HepG2 (cell line): ENCODE results near the gene IFNLR1. TPM values are rescaled to one million over a fixed set of nuclear protein-coding genes. Genes with fewer than 3 reads are reported as not detected.

Source experiments
- ATAC-seq: fragments of 200-7000 bp; cut with Tn5 transposase; 3 replicates; pipeline ENCODE4 v1.9.1; 2020; ENCODE audit warnings: mild to moderate bottlenecking, moderate library complexity
- BruUV-seq: library from RNA; stranded (reverse); fragments of 400-500 nt; replicated peaks from 2 replicates; lab custom pipeline; 2021; lab: Mats Ljungman, UMichigan
- CTCF ChIA-PET: fragments of 300-600 bp; formaldehyde crosslinking; extraction: SDS; loops from one replicate; lab custom pipeline; 2021; ENCODE audit warnings: low total read pairs, inconsistent platforms, low intra/inter-chr PET ratio; lab: Yijun Ruan, JAX
- POLR2A ChIA-PET: fragments of 350-600 bp; sonication (Branson Sonifier 250); formaldehyde crosslinking; loops from one replicate; lab custom pipeline; 2020; ENCODE audit warnings: antibody characterized with exemption, inconsistent platforms; lab: Yijun Ruan, JAX
- DNase-seq: peaks from one replicate; pipeline ENCODE4 v3.0.0-alpha.2; 2015; ENCODE audit warnings: low spot score
- FAIRE-seq: peaks from 3 replicates; lab custom pipeline; 2011; peaks lifted over from hg19 to GRCh38; lab: Jason Lieb, UNC
- H2AFZ ChIP-seq: one replicate; pipeline ENCODE4 v1.6.1; 2011; ENCODE audit warnings: low read length, inconsistent platforms
- H3K27ac ChIP-seq: fragments of 300-600 bp; 3 replicates; pipeline ENCODE4 v1.8.0; 2011; ENCODE audit warnings: mixed run types, mild to moderate bottlenecking, mixed read lengths, low read length, inconsistent platforms; ENCODE audit not compliant: insufficient read depth; ENCODE audit errors: extremely low read length
- H3K27me3 ChIP-seq, 2 experiments: fragments of 200-600 bp in 1 of 2; 2 replicates in 1 of 2; 3 replicates in 1 of 2; pipeline versions ENCODE4 v1.6.0 to v1.8.0; 2011; ENCODE audit warnings: low read length in 2 of 2, mild to moderate bottlenecking in 2 of 2, moderate library complexity in 2 of 2, inconsistent platforms in 1 of 2; ENCODE audit not compliant: insufficient read depth in 2 of 2, control insufficient read depth in 1 of 2
- H3K36me3 ChIP-seq, 2 experiments: fragments of 200-600 bp in 1 of 2; replicated peaks in 1 of 2; 2 replicates in 1 of 2; 3 replicates in 1 of 2; pipeline versions ENCODE4 v1.5.1 to v1.8.0; 2011; ENCODE audit warnings: low read length in 2 of 2, inconsistent platforms in 1 of 2; ENCODE audit not compliant: insufficient read depth in 2 of 2, control insufficient read depth in 1 of 2
- H3K4me1 ChIP-seq: 2 replicates; pipeline ENCODE4 v1.5.1; 2012; ENCODE audit warnings: low read length, inconsistent platforms; ENCODE audit not compliant: insufficient read depth
- H3K4me2 ChIP-seq: 2 replicates; pipeline ENCODE4 v1.6.0; 2011; ENCODE audit warnings: low read depth, low read length, inconsistent platforms
- H3K4me3 ChIP-seq, 3 experiments: fragments of 200-600 bp in 1 of 3; sonication (generic), shearing (Covaris generic) in 1 of 3; replicated peaks in 1 of 3; 2 replicates each; pipeline ENCODE4 v1.5.1; 2011 to 2016; ENCODE audit warnings: low read length in 3 of 3, inconsistent platforms in 2 of 3, low read depth in 2 of 3, mild to moderate bottlenecking in 2 of 3, control low read depth in 1 of 3, mixed read lengths in 1 of 3; ENCODE audit not compliant: insufficient read depth in 1 of 3
- H3K79me2 ChIP-seq: one replicate; pipeline ENCODE4 v1.6.1; 2011; ENCODE audit warnings: low read length, inconsistent platforms; ENCODE audit not compliant: insufficient read depth
- H3K9ac ChIP-seq: 2 replicates; pipeline ENCODE4 v1.6.0; 2011; ENCODE audit warnings: mild to moderate bottlenecking, low read depth, low read length, inconsistent platforms; ENCODE audit not compliant: insufficient read depth
- H3K9me3 ChIP-seq: 2 replicates; pipeline ENCODE4 v1.5.1; 2012; ENCODE audit warnings: mild to moderate bottlenecking, low read length
- H4K20me1 ChIP-seq: 2 replicates; pipeline ENCODE4 v1.6.0; 2011; ENCODE audit warnings: inconsistent platforms, mild to moderate bottlenecking, low read length, moderate library complexity; ENCODE audit not compliant: insufficient read depth
- ARID4A ChIP-seq: sonication (generic); formaldehyde crosslinking; IDR thresholded peaks from 2 replicates; pipeline ENCODE4 v1.5.0; 2020; ENCODE audit warnings: mild to moderate bottlenecking, missing genetic modification reagents, borderline replicate concordance
- ATRX ChIP-seq: sonication (generic); formaldehyde crosslinking; IDR thresholded peaks from 2 replicates; pipeline ENCODE4 v1.4.0; 2020; ENCODE audit warnings: missing genetic modification reagents, borderline replicate concordance
- BATF2 ChIP-seq: sonication (generic); formaldehyde crosslinking; IDR thresholded peaks from 2 replicates; pipeline ENCODE4 v1.8.0; 2022; ENCODE audit warnings: mild to moderate bottlenecking, missing genetic modification reagents, moderate library complexity
- MIER2 ChIP-seq: IDR thresholded peaks from 2 replicates; pipeline ENCODE4 v1.6.1; 2016; ENCODE audit warnings: missing biosample characterization, missing genetic modification reagents
- MNT ChIP-seq: fragments of 450-650 bp; IDR thresholded peaks from 2 replicates; pipeline ENCODE4 v1.6.1; 2016
- MXD1 ChIP-seq: sonication (generic); formaldehyde crosslinking; IDR thresholded peaks from 2 replicates; pipeline ENCODE4 v1.4.0; 2020; ENCODE audit warnings: mild to moderate bottlenecking, missing genetic modification reagents
- NKX3-1 ChIP-seq: sonication (generic); formaldehyde crosslinking; IDR thresholded peaks from 2 replicates; pipeline ENCODE4 v1.5.0; 2020; ENCODE audit warnings: missing genetic modification reagents
- PRDM10 ChIP-seq: sonication (generic); formaldehyde crosslinking; IDR thresholded peaks from 2 replicates; pipeline ENCODE4 v1.4.0; 2020; ENCODE audit warnings: low read depth, missing genetic modification reagents
- ZMYM3 ChIP-seq: sonication (generic); formaldehyde crosslinking; IDR thresholded peaks from 2 replicates; pipeline ENCODE4 v1.5.1; 2020; ENCODE audit warnings: mild to moderate bottlenecking, missing genetic modification reagents
- ZNF331 ChIP-seq: sonication (generic); formaldehyde crosslinking; IDR thresholded peaks from 2 replicates; pipeline ENCODE4 v1.4.0; 2020; ENCODE audit warnings: missing genetic modification reagents
- ZSCAN21 ChIP-seq: sonication (generic); formaldehyde crosslinking; IDR thresholded peaks from 2 replicates; pipeline ENCODE4 v1.8.0; 2022; ENCODE audit warnings: mild to moderate bottlenecking, missing genetic modification reagents, moderate library complexity, borderline replicate concordance
- WGBS: methylation state at CpG from one replicate; pipeline ENCODE4 v1.1.6; 2017; ENCODE audit warnings: low lambda C conversion rate; 5-methylcytosine and 5-hydroxymethylcytosine counted together
- in situ Hi-C: cut with HindIII; loops from 2 replicates; pipeline ENCODE4 v1.10.0; 2017; ENCODE audit warnings: low pct_unique_long_range_greater_than_20kb; ENCODE audit not compliant: extremely low pct_ligation_motif_present
- intact Hi-C: fragments of 100-400 bp; cut with micrococcal nuclease; formaldehyde crosslinking; loops from one replicate; pipeline ENCODE4 v1.10.0; 2022; ENCODE audit not compliant: unreplicated experiment
- polyA plus RNA-seq, 8 experiments: library from polyadenylated mRNA; depleted of rRNA in 3 of 8; stranded (reverse) in 7 of 8; unstranded in 1 of 8; fragments of >200 nt; fragmentation: Illumina TruSeq in 4 of 8; extraction: Trizol in 4 of 8; gene quantifications; 2 replicates each; pipeline versions ENCODE4 v1.2.1 to v1.2.3, GENCODE V29; 2011 to 2016; ENCODE audit warnings: low read depth in 4 of 8, missing spikeins in 1 of 8, mixed read lengths in 1 of 8; ENCODE audit not compliant: insufficient read depth in 1 of 8
- total RNA-seq, 5 experiments: library from RNA; depleted of rRNA; stranded (reverse); fragments of >200 nt; fragmentation: Illumina TruSeq; extraction: Trizol; gene quantifications; 2 replicates each; pipeline ENCODE4 v1.2.3, GENCODE V29; 2016; ENCODE audit warnings: low read depth in 1 of 5

IFNLR1 gene
- total and polyA plus RNA-seq, 2 of the 13 experiments (the other 11 are each of a cell fraction or from before 2014, with no cell fraction given) = 3.8 to 8.5 TPM

GRCh38 chr1:24162201-24162600, 24.9 kb downstream of the IFNLR1 start (continued):
- TF ChIP-seq PRDM10 (CRISPR knock-in tag) = no peak
- TF ChIP-seq, all 625 proteins: peak for 0

- intact Hi-C loops (no loop called here), in situ Hi-C loops (no loop called here)
- POLR2A ChIA-PET = no interaction called here
- no TSS peak for BruUV-seq
- Histone ChIP-seq H3K9ac (no peak overlapping the region), H3K4me1 (peaks cover 11% of the 10 kb centered on the region), H2AFZ (no peak overlapping the region), H4K20me1 (no peaks in the 10 kb centered on the region), H3K36me3 (peaks cover 2 to 20% of the 10 kb centered on the region in 2 experiments), H3K27ac (no peak overlapping the region), H3K9me3 (no peaks in the 10 kb centered on the region), H3K4me3 (no peak overlapping the region), H3K27me3 (no peaks in the 10 kb centered on the region), H3K79me2 (no peaks in the 10 kb centered on the region), H3K4me2 (no peak overlapping the region)
- CTCF ChIA-PET = no interaction called here
- no peak for ATAC-seq
- 100% methylated on average over 2 of the region's 4 CpGs for WGBS
- DNase-seq = no peak
- no peak for FAIRE-seq
- TF ChIP-seq MNT (no peak), MXD1 (CRISPR knock-in tag) (no peak), NKX3-1 (no peak), MIER2 (CRISPR knock-in tag) (no peak), ZMYM3 (CRISPR knock-in tag) (no peak), BATF2 (no peak), ATRX (CRISPR knock-in tag) (no peak), ZSCAN21 (CRISPR knock-in tag) (no peak), ZNF331 (CRISPR knock-in tag) (no peak), ARID4A (no peak)
Measured at GRCh38 chr1:24161270-24161669, 25.8 kb downstream of the IFNLR1 start.
